Colonic mucosa (tissue), 4 donors: ENCODE results near the gene BICC1. TPM values are rescaled to one million over a fixed set of nuclear protein-coding genes. Genes with fewer than 3 reads are reported as not detected.

Source experiments
- DNase-seq: peaks from one replicate; pipeline ENCODE4 v3.0.0-alpha.2; 2020
- H3K27ac ChIP-seq: fragments of 200-600 bp; one replicate; pipeline ENCODE4 v1.8.0; 2021
- H3K27me3 ChIP-seq: fragments of 200-600 bp; one replicate; pipeline ENCODE4 v1.8.0; 2021
- H3K36me3 ChIP-seq: fragments of 200-600 bp; one replicate; pipeline ENCODE4 v1.8.0; 2021
- H3K4me1 ChIP-seq: fragments of 200-600 bp; one replicate; pipeline ENCODE4 v1.8.0; 2021; ENCODE audit warnings: mild to moderate bottlenecking
- H3K4me3 ChIP-seq: fragments of 200-600 bp; one replicate; pipeline ENCODE4 v1.8.0; 2021
- H3K9ac ChIP-seq, 2 donors: one replicate each; pipeline ENCODE4 v1.7.0; 2013; ENCODE audit warnings: control low read depth in 2 of 2, low read depth in 2 of 2, low read length in 2 of 2
- H3K9me3 ChIP-seq: fragments of 200-600 bp; one replicate; pipeline ENCODE4 v1.8.0; 2021
- intact Hi-C: fragments of 100-400 bp; cut with DNase I; formaldehyde crosslinking; loops from one replicate; pipeline ENCODE4 v1.14.1; 2022
- total RNA-seq, 2 donors: library from RNA; stranded (reverse); fragmentation: NEBNext Ultra II Directional in 1 of 2; extraction: Animal tissue kit (Norgen Biotek cat#: 25700) in 1 of 2; gene quantifications; one replicate each; pipeline ENCODE4 v1.2.1, GENCODE V29; 2021
- TF ChIP-seq, protein P1 (sequence below): fragments of 200-600 bp; IDR thresholded peaks from one replicate; pipeline ENCODE4 v1.8.0; 2022; ENCODE audit warnings: antibody characterized with exemption, mild to moderate bottlenecking
- donor health status: healthy.
- donor health status: DM: no; HTN: no; CAD: no.
- donor health status: DM: no; HTN: no; CAD: no.

Gene BICC1
- total RNA-seq, 2 donors from 2014 or later: 1.3 to 2.9 TPM

DNA sequence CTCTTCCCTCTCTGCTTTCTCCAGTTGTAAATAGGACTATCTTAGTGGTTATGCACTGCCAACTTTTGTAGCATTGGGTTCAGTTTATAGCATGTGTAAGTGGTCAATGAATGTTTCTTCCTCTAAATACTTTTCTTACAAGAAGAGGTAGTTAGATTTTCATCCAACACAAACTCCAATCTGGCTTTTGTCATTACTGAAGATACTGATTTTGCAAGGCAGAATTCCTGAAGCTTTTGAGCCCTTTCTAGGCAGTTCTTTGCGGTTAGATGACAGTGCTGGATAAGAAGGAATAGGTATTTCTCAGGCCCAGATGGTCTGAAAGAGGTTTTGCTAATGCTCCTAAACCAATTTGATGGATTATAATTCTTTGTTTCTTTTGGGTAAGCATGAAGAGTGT, 60.5 kb downstream of the BICC1 start:
- H3K4me1 ChIP-seq: no peaks in the 10 kb centered on the region
- no peak for DNase-seq
- H3K9me3 ChIP-seq: no peaks in the 10 kb centered on the region
- H3K36me3 ChIP-seq: no peaks in the 10 kb centered on the region
- H3K27ac ChIP-seq: no peak overlapping the region
- no peaks in the 10 kb centered on the region for H3K27me3 ChIP-seq
- H3K4me3 ChIP-seq: no peak overlapping the region
- TF ChIP-seq, protein P1, sequence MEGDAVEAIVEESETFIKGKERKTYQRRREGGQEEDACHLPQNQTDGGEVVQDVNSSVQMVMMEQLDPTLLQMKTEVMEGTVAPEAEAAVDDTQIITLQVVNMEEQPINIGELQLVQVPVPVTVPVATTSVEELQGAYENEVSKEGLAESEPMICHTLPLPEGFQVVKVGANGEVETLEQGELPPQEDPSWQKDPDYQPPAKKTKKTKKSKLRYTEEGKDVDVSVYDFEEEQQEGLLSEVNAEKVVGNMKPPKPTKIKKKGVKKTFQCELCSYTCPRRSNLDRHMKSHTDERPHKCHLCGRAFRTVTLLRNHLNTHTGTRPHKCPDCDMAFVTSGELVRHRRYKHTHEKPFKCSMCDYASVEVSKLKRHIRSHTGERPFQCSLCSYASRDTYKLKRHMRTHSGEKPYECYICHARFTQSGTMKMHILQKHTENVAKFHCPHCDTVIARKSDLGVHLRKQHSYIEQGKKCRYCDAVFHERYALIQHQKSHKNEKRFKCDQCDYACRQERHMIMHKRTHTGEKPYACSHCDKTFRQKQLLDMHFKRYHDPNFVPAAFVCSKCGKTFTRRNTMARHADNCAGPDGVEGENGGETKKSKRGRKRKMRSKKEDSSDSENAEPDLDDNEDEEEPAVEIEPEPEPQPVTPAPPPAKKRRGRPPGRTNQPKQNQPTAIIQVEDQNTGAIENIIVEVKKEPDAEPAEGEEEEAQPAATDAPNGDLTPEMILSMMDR: no peak
- intact Hi-C loops: no loop called here
- no peak overlapping the region for H3K9ac ChIP-seq

- Histone ChIP-seq H3K4me1 (no peaks in the 10 kb centered on the region), H3K36me3 (no peaks in the 10 kb centered on the region), H3K4me3 (no peak overlapping the region), H3K27me3 (no peaks in the 10 kb centered on the region), H3K9me3 (no peaks in the 10 kb centered on the region), H3K9ac (no peak overlapping the region), H3K27ac (no peak overlapping the region)
- DNase-seq: no peak
- TF ChIP-seq, protein P1: no peak
- intact Hi-C loops: no loop called here
Observed at GRCh38 chr10:58574058-58574457, 61.4 kb downstream of the BICC1 start.

DNA sequence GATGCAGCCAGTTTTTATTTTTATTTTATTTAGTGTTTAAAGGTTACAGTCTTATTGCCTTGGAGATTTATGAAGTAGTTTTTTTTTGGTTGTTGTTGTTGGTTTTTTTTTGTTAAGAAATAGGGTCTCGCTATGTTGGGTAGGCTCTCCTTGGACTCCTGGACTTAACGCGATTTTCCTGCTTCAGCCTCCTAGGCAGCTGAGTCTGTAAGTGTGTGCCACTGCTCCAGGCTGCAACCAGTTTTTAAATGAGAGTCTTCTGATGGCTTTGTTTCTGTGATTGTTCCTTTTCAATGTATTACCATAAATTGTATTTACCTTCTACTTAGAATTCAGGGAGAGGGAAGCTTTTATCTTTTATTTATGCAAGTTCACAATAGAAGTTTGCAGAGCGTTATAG, 62.8 kb downstream of the BICC1 start:
- Histone ChIP-seq H3K9ac (no peak overlapping the region), H3K9me3 (no peaks in the 10 kb centered on the region), H3K27ac (no peak overlapping the region), H3K4me1 (no peaks in the 10 kb centered on the region), H3K27me3 (no peaks in the 10 kb centered on the region), H3K4me3 (no peak overlapping the region), H3K36me3 (no peaks in the 10 kb centered on the region)
- no peak for DNase-seq
- TF ChIP-seq, protein P1: no peak
- intact Hi-C loops: no loop called here

- Histone ChIP-seq H3K4me1 (no peaks in the 10 kb centered on the region), H3K9ac (no peak overlapping the region), H3K4me3 (no peak overlapping the region), H3K27me3 (no peaks in the 10 kb centered on the region), H3K36me3 (no peaks in the 10 kb centered on the region), H3K9me3 (no peaks in the 10 kb centered on the region), H3K27ac (peak overlapping the region; percentile 18)
- TF ChIP-seq, protein P1: no peak
- intact Hi-C loops: no loop called here
- DNase-seq: no peak
Observed at GRCh38 chr10:58576751-58577436, 64.2 kb downstream of the BICC1 start.

- no peak for DNase-seq
- TF ChIP-seq, protein P1: no peak
- intact Hi-C loops: no loop called here
- Histone ChIP-seq H3K9ac (no peak overlapping the region), H3K4me3 (no peak overlapping the region), H3K9me3 (no peaks in the 10 kb centered on the region), H3K4me1 (no peaks in the 10 kb centered on the region), H3K36me3 (no peaks in the 10 kb centered on the region), H3K27ac (peak overlapping the region; percentile 18), H3K27me3 (no peaks in the 10 kb centered on the region)
Observed at GRCh38 chr10:58577437-58577777, 64.7 kb downstream of the BICC1 start.
